ENCODE measurements around the gene DDX59.
"Not testable (repeated sequence)": the region's sequence is repeated elsewhere in the genome, so short reads cannot be mapped to it uniquely, and the experiment has no call there.

The DDX59 gene

DNA sequence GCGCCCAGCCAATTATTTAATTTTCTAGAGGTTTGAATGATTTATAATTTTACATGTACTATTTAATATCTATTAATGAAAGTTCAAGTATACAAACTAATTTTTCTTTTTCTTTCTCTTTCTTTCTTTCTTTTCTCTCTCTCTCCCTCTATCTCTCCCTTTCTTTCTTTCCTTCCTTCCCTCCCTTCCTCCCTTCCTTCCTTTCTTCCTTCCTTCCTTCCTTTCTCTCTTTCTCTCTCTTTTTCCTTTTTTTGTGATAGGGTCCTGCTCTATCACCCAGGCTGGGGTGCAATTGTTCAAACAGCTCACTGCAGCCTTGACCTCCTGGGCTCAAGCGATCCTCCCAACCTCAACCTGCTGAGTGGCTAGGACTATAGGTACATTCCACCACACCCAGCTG lies 33.0 kb downstream of the DDX59 start:
- Histone ChIP-seq H3K27ac (no peak overlapping the region), H3K4me3 (no peak overlapping the region)

DNA sequence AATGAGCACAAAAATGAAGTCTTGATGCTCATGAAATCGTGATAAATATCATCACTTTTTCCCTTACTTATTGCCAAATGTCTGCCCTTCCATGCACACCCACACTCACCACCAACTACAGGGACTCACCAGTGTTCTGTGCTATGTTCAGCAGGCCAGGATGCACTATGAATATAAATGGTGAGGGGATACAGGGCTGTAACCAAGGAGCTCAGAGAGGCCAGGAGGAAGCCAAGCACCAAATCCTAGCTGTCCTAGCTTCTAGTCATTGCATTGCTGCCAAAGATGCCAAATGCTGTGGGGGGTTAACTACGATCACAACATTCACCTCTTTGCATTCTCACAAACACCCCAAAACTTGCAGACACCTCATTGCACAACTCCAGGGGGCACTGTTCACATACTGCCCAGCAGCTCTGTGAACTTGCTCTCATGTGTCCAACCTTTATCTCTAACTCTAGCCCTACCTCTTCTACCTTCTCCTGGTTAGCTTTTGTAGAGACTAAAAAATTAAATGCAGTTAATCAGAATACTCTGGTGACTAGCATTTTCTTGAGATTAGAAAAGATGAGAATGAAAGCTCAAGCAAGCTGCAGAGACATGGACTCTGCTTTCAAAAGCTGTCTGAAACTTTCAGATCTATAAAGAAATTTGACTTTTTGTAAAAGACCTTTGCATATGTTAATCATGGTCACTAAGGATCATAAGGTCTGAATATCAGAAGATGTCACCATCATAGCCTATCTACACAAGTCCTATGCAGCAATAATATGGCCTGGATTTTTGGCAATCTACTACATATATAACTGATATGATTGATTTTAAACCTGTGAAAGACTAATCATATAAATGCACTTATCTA lies 35.2 kb downstream of the DDX59 start:
- H3K4me3 ChIP-seq: no peak overlapping the region

DNA sequence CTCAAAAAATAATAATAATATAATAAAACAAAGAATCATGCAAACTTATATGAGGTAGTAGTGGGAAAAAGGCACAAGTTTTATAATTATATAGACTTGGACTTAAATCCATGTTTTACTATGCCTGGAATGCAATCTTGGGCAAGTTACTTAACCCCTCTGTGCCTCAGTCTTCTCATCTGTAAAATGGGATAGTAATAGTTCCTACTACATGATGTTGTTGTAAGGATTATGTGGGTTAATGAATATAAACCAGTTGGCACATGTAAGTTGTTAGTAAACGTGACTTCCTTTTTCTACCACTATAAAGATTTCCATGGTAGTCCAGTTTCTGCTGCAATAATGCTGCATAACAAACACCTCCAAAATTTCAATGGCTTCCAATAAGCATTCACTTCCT lies 38.3 kb downstream of the DDX59 start:
- Histone ChIP-seq H3K4me3 (no peak overlapping the region), H3K27ac (no peak overlapping the region)

More for the DNA sequence above, 35.2 kb downstream of the DDX59 start:
- no peak overlapping the region for H3K27ac ChIP-seq

DNA sequence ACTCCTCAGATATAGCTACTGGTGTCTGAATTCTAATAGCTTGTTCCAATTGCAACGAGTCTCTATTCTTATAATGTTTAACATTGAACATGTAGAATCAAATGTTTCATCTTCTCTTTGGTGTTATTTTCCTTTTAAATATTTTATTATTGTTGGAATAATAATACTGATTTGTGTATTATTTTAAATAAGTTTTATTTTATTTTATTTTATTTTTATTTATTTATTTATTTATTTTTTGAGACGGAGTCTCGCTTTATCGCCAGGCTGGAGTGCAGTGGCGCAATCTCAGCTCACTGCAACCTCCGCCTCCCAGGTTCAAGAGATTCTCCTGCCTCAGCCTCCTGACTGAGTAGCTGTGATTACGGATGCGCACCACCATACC lies 39.2 kb downstream of the DDX59 start:
- not testable (repeated sequence) for H3K4me3 ChIP-seq, H3K27ac ChIP-seq

DNA sequence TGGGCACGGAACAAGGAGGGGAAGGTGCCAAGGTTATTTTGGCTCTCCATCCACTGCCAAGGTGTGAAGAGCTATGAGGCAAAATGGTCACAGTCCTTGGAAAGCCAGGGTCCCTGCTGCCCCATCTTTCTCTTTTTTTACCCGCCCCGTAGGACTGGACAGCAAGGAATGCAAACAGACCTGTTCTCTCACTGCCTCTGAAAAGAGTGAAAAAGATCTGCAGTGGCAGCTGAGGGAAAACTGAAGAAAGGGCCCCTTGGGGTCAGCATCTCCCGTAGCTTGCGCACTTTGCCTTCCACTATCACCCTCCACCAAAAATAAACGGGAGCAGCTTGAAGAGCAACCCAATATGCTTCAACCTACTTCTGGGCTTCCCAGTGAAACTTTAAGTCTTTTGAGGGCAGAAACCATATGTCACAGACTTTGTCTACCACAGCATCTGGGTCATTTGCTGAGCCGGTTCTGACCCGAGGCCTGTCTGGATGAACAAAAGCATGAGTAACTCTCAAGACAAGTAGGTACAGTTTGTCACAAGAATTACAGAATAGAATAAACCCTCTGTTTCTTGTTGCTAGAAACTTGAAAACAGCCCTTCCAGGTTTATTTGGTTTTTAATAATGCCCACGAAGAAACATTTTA lies 39.7 kb downstream of the DDX59 start:
- Histone ChIP-seq H3K27ac (no peak overlapping the region), H3K4me3 (no peak overlapping the region)

DNA sequence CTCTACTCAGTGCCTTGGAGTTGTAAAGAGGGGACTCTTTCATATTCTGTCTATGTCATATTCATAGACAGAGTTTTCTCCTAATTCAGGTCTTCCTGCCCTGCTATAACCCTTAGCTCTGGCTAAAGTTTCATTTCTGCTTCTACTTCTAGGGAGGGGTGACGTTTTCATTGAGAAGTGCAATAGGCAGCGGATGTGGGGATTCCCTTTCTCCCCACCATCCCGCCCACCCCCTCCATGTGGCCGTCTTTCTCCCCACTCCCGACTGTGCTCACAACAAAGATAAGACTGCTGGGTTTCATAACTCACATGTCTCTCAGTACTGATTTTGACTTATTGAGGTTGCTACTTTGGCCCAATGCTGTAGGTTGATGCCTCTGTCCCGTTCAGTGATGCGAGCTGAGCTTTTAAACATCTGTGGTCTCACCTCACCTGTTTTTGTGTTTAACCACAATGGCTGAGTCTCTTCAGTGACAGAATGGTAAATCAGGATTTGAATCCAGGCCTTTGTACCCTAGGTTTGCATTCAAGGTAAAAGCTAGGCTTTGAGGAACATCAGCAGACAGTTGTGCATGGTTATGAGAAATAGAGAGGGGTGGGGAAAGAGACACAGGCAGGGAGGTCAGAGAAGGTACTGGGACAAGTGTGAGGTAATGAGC lies 41.4 kb downstream of the DDX59 start:
- H3K27ac ChIP-seq: peak overlapping the region in 2 of 21 experiments; percentile 37 to 58
- no peak overlapping the region for H3K4me3 ChIP-seq

DNA sequence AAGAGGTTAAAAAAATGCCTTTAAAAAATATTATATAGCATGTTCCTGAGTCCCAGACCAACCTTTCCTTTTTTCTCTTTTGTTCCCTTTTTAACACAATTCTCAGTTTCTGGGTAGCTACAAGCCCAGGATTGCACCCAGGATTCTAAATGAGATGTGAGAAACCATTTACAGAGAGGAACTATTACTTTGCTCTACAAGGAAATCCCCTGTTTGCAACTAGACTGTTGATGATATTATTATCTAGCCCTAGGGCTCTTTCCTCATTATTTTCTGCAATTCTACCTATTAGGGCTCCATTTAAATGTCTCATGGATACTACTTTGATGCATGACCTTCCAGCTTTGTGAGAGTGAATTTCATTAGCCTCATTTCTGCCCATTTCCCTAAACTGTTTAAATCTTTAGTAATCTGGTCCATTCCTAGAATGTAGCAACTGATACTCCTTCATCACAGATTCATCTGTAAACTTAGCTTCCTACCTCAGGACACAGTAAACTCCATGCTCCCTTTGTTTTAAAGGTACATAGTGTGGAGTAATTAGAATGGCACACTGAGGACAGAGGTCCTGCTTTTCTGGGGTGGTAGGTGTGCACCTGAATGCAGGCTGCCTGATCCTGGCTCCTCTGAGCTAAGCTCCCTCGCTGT lies 42.0 kb downstream of the DDX59 start:
- H3K4me3 ChIP-seq: no peak overlapping the region
- peak overlapping the region in 2 of 21 experiments; percentile 37 to 58 for H3K27ac ChIP-seq

DNA sequence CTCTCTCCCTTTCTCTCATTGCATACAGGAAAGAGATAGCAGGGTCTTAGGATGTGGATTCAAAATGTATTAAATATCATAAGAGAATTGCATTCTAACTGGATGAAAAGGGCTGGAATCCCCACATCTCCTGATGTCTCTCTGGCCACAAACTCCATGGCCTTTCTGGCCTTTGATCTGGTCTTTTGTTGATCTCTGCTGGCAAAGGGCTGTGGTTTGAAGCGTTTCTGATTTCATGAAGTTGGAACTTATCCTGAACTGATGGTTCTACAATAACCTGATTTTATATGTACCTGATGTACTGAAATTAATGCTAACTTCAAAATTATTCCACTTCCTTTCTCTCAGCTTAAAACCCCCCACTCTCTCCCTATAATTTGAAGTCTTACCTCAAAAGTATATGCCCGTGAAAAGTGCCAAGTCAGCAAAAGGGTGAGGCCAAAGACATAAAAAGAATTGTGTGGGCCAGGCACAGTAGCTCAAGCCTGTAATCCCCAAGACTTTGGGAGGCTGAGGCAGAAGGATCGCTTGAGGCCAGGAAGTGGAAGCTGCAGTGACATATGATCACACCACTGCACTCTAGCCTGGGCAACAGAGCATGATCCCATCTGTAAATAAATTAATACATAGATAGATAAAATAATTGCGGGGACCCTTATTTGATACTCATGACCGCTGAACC lies 42.7 kb downstream of the DDX59 start:
- Histone ChIP-seq H3K4me3 (no peak overlapping the region), H3K27ac (no peak overlapping the region)

DNA sequence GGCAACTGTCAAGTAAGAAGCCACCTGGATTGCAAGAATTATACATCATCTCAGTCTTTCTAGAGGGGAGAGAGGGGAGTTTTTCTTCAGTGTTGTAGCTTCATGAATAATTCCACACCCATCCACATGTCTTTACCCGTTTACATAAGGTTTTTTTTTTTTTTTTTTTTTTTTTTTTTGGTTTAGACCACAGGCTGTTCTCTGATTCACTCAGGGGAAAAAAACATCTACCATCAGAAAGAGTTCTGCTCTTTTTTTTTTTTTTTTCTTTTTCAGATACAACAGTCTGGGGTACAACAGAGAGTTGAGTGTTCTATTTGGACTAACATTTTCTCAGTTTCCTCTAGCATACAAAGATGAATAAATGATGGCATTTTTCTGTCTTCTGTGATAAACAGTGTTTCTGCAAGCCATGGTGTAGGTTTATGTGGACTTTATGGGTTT lies 44.3 kb downstream of the DDX59 start:
- H3K27ac ChIP-seq: peak overlapping the region in 11 of 21 experiments; percentile 0 to 75 (median 43)

DNA sequence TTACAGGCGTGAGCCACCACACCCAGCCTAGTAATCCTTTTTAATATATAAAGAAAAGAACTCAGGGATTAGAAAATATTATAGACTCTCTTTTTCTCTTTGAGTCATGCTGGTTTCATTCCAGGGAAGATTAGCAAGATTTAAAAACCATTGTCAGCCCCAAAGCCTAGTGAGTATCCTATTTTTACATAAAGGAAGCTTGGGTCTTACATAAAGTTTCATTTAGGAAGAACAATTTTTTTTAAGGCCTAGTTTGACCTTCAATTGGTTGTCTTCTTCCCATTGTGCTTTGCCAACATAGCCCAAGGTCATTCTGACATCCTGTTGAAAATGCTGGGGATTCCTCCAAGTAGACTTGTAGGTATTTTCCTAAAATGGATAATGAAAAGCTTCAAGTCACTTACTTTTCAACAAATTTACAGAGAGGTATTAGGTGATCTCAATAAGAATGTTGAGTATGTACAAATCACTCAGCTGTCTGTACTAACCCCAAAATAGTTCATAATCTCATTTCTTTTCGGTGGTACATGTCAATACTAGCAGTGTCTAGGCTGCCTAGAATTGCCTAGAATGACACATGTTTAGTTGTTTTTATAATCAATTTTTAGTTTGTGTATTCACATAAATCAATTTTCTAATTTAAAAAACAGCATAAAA lies 44.9 kb downstream of the DDX59 start:
- Histone ChIP-seq H3K4me3 (no peak overlapping the region), H3K27ac (peak overlapping the region in 13 of 21 experiments; percentile 0 to 75 (median 40))

More for the DNA sequence above, 44.3 kb downstream of the DDX59 start:
- H3K4me3 ChIP-seq: no peak overlapping the region

DNA sequence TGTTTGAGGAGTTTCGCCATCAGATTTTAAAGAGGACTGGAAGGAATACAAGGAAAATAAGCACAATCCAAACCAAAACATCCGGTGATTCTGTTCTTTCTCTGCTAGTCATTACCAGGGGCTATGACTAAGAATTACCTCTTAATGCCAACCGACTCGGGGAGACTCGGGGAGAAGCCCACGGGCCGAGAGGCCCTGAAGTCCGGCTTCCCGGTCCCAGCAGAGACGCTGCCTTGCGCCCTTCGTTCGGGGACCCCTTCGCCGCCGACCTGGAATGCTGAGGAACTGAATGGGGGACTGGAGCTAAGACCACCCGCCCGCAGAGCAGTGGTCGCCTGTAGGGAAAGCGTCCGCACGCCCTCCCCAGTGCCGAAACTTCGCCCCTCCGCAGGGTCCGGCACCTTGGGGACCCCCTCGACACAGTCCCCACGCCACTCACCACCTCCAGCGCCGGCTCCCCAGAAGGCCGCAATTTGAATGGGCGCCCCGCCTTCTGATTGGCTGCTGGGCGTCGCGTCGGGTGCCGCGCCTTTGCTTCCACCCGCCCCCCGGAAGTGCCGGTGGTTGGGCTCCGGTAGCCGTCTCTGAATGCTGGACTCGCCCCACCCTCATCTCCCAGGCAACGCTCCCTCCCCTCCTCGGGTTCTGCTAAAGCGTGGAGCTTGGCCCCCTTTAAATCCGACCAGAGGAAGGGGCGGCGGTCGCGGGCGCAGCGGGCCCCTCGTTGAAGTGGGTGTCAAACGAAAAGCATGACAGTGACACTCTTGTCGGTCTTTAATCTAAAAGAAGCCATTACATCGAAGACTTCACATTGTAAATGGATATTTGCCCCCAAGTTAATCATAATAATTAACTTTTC lies 49.2 kb downstream of the DDX59 start, which contains the start of gene KIF14:
KIF14 (minus strand) TSS at position 479 of the 859 bp plus-strand sequence. CDS start 2,028 bp downstream, outside the sequence.
- H3K4me3 ChIP-seq: peak within 1 kb of the TSS; percentile 47 to 81 (median 58)
- H3K27ac ChIP-seq: peak within 1 kb of the TSS in 20 of 21 experiments; percentile 16 to 79 (median 64)

DNA sequence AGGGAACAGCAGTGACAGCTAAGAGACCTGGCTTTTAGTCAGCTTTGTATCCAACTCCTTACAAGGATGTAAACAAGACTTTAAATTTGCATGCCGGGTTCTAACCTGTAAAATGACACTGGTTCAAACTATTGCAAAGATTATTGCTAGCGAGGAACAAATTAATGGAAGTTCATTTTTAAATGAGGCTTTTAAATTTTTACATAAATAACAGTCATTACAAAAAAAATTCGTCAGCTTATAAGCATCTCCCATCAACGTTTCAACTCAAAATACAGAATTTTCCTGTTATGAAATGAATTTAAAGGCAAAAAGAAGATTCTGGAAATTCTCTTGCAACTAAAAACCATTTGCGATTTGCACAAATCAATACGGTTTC lies 49.8 kb downstream of the DDX59 start:
- H3K4me3 ChIP-seq: peak overlapping the region; percentile 47 to 81 (median 58)
- peak overlapping the region in 5 of 21 experiments; percentile 43 to 78 (median 67) for H3K27ac ChIP-seq

DNA sequence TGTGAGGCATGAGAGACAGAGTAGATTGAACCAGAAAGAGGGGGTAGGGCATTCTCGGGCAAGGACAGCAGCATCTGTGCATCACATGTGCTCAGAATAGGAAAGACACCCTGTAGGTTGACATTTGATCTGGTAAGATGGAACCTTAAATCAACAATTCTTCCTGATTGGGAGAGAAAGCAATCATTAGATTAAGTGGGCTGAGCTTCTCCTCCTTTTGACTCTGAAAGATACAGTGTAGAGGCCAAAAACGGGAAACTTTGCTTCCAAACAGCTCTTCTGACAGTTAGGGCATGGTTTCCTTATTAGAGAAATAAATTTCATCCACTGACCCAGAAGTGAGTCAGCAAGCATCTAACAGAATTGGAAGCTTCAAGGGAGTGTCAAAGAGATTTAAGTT lies 58.9 kb downstream of the DDX59 start:
- Histone ChIP-seq H3K4me3 (no peak overlapping the region), H3K27ac (no peak overlapping the region)

DNA sequence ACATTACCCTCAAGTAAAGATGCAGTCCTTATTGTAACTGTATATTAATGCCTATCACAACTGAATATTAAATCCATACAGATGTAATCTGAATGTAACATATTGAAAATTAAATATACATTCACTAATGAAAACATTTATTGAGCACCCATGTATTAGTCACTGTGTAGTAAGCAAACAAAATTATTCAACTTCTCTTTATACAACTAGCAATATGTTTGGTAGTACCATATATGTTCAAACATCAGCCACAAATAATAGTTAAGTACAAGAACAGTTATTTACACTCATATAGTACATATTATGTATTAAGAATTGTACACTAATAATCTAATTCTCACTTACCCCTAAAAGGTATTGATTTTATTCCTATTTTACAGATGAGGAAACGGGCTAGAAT lies 67.1 kb downstream of the DDX59 start:
- Histone ChIP-seq H3K27ac (no peak overlapping the region), H3K4me3 (no peak overlapping the region)

Measured in skin epidermis (tissue), 12 donors.